ENCODE results near the gene ANKRD7.
"Not testable (repeated sequence)": the region's sequence is repeated elsewhere in the genome, so short reads cannot be mapped to it uniquely, and the experiment has no call there.

ANKRD7 gene

DNA sequence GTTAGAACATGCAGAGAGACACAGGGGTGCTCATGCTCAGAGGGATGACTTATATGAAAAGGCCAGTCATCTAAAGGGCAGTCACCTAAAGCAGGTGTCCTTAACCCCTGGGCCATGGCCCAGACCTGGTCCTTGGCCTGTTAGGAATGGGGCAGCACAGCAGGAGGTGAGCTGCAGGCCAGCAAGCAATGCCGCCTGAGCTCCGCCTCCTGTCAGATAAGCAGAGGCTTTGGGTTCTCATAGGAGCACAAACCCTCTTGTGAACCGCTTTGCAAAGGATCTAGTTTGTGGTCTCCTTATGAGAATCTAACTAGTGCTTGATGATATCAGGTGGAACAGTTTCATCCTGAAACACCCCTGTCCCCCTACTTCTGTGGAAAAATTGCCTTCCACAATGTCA is 14.5 kb downstream of the ANKRD7 start:
- DNase-seq = no peak

DNA sequence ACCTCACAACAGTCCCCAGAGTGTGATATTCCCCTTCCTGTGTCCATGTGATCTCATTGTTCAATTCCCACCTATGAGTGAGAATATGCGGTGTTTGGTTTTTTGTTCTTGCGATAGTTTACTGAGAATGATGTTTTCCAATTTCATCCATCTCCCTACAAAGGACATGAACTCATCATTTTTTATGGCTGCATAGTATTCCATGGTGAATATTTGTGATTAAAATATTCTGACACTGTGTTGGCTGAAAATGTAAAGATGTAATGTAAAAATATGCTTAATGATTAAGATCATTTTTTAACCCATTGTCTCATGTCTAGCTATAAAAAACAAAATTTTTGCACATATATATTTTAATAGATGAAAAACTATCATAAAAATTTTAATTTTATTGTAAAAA is 15.8 kb downstream of the ANKRD7 start:
- not testable (repeated sequence) for DNase-seq

DNA sequence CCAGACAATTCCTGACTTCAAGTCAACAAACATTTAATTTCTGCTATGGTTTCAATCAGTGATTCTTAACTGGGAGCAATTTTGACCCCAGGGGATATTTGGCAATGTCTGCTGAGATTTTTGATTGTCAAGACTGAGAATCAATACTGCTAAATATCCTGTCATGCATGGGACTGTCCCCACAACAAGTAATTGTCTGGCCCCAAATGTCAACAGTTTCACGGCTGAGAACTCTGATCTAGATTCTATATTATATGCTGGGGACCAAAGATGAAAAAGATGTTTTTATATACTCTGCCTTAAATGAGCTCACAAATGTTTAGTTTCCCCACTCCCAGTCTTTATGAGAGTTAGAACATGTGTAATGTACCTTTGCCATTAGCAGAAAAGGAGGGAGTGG is 19.2 kb downstream of the ANKRD7 start:
- DNase-seq = no peak

DNA sequence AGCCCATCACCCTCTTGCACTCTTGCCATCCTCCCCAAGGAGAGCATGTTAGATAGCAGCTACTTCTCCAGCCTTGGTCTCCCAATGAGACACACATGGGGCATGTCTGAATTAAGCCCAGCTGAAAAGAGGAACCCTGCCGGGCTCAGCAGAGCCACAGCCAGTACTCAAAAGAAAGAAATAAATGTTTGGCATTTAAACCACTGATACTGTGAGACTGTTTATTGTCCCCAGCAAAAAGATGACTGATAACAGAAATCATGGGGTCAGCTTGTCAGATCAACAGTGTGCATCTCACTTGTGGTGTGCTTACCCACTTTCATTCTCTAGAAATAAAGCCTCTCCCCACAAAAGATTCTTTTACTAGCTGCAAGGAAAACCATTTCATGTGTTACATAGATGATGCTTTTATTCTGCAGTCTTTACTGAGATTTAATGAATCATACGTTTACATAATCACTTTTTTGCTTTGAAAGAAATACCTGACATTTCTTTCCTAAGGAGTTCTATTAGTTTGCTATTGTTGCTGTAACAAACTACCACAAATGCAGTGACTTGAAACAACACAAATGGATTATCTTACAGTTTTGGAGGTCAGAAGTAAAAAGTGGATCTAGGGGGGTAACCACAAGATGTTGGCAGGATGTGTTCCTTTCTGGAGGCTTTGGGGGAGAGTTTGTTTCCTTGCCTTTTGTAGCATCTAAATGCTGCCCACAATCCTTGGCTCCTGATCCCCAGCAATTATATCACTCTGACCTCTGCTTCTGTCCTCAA is 20.9 kb downstream of the ANKRD7 start:
- no peak for DNase-seq

DNA sequence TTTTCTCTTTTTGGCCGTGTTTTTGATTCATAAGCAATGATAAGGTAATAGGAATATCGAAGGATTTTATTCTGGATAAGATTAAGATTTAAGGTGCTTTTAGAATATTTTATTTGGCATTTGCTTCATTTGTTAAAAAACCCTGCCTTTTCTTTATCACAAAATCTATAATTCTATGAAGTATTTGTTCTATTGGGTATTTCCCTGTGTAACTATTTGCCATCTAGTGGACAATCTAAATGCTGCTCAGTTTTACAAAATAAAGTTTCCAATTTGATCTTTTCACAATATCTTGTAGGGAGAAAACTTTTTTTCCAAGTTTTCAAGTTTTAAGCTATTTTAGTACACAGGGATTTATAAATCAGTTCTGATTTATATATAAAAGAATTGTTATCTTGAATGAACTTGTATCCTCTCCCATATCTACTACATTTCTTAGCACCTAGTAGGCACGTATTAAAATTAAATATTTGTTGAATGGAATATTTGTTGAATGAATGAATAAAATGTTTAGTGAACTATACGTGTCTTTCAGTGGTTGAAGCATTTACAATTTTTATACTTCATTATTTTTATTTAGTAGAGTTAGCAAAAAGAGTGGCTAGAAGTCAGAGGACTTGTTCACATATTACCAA is 26.5 kb downstream of the ANKRD7 start:
- DNase-seq = no peak

DNA sequence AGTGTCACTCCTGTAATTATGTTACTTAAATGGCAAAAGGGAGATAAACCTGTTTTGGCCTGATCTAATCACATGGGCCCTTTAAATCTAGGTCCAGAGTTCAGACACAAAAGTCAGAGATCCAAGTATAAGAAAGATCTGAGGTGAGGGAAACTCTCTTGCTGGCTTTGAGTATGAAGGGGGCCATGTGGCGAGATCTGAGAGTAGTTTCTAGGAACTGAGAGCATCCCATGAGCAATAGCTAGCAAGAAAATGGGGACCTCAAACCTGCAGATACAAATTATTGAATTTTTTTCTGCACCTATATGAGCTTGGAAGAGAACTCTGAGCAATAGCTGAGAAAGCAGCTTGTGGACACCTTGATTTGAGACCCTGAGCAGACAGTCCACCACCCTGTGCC is 27.6 kb downstream of the ANKRD7 start:
- no peak for DNase-seq

DNA sequence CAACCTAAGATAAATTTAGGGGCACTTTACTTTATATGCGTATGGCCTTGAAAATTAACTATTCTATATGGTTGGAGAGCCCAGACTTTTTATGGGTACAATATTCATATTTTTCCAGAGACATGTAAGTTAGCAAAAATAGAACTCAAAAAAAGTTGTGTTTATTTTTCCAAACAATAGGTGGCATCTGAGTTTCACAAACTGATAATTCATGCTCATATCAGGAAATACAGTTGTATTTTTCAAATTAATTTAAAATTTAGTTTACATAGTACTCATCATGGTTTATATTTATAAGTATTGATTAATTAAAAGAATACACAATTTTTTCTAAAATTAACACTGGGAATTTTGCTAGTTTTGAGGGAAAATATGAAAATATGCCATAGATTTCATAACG is 34.6 kb downstream of the ANKRD7 start:
- DNase-seq = no peak

DNA sequence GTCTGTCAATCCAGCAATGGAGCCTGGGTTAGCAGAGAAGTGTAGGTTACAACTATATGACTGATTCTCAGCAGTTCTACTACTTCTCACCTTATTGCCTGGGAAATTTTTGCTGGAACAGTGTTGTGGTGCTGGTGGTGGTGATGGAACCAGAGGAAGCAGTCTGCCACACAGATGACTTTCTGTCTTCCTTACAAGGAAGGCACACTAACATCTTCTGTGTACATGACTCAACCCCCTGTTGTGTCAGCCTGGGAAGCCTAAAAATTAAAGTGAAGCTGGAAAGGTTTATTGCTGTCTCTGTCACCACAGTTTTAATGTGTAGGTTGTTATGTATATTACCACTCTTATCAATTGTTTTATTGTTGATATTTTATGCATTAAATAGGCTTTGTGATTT is 40.3 kb downstream of the ANKRD7 start:
- DNase-seq = no peak

DNA sequence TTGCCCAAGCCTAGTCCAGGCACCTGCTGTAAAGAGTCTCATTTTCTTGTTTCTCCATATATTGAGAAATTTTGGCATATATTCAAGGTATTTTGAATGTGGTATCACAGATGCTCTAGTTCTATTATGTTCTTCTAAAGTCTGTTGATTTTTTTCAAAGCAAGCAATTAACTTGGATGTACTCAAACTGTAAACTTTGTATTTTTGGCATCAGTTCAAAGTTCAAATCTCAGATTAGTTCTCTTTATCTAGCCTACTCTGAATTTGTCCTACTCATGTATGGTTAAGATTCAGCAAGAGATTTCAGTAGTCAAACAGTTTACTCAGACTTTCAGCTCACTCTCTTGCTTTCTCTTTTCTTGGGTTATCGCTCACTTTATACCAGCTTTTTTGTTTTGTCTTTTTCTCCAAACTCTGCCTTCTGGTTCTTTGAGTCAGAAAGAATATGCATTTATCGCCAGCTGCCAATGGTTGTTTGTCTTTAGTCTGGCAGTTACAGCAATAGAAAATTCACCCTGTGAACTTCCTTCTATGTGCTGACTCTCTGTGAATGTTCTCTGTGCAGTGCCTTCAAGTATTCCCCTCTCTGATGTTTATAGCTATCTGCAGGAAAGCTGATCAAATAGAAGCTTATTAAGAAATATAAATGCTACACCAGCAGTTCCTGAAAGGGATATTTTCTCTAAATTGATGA is 56.0 kb downstream of the ANKRD7 start:
- DNase-seq = no peak

DNA sequence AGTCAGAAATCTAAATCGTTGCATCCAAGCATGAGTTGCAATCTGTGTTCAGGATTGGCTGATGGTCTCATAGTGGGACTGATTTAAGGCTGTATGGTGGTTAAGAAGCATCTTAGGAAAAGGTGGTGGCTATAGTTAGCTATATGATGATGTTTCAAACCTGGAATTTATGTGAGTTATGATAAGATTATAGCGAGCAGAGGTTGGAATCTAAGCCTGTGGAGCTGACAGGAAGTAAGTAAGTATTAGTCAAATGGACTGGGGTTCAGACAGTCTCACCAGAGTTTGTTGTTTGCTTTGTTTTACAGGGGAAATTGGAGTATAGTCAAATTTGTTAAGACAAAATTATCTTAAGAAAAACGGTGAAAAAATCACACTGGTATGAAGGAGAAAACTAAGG is 56.7 kb downstream of the ANKRD7 start:
- no peak for DNase-seq

DNA sequence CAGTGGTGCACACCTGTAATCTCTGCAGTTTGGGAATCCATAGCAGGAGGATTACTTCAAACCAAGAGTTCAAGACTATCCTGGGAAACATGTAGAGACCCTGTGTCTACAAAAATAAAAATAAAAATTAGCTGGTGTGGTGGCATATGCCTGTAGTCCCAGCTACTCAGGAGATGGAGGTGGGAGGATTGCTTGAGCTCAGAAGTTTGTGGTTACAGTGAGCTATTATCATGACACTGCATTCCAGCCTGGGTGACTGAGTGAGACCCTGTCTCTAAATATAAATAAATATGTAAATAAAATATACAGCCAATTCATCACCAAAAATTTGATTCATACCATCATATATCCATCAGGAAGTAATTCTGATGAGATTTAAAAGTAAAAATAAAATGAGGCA is 60.9 kb downstream of the ANKRD7 start:
- DNase-seq = no peak

DNA sequence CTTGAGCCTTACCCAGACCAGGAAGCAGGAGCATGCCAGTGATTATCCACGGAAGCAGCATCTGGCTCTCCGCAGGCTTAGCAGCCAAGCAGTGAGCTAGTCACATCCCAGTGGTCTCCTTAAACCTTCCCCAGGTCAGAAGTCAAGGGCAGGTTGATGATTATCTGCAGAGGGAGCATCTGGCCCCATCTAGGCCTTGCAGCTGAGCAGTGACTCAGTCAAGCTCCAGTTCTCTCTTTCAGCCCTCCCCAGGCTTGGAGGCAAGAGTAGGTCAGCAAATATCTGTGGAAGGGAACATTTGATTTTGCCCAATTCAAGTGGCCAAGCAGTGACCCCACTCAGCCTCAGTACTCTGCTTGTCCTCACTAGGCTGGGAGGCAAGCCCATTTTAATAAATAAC is 61.6 kb downstream of the ANKRD7 start:
- no peak for DNase-seq

DNA sequence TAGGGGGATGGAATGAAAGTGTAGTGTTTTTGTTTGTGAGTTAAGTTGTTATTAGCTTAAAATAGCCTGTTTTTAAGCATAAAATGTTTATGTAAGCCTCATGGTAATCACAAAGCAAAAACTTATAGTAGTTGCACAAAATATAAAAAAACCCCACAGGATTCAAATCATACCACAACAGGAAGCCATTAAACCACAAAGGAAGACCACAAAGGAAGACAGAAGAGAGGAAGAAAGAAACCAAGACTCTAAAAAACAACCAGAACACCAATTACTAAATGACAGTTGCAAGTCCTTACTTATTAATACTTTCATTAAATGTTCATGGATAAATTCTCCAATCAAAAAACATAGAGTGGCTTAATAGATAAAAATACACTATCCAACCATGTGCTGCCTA is 63.6 kb downstream of the ANKRD7 start:
- DNase-seq = no peak

DNA sequence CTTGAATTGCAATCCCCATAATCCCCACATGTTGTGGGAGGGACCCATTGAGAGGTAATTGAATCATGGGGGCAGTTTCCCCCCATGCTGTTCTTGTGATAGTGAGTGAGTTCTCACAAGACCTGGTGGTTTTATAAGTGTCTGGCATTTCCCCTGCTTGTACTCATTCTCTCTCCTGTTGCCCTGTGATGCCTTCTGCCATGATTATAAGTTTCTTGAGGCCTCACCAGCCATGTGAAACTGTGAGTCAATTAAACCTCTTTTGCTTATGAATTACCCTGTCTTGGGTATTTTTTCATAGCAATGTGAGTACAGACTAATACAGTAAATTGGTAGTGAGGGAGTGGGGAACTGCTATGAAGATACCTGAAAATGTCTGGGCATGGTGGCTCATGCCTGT is 65.0 kb downstream of the ANKRD7 start:
- DNase-seq = no peak
